Mesendoderm (in vitro differentiated cells): ENCODE measurements around the gene PRKAB2.
"Not testable (repeated sequence)": the region's sequence is repeated elsewhere in the genome, so short reads cannot be mapped to it uniquely, and the experiment has no call there.

Experiments used
- DNase-seq: peaks from one replicate; pipeline ENCODE4 v3.0.0; 2013
- H2AK5ac ChIP-seq: 2 replicates; pipeline ENCODE4 v1.6.1; 2013; ENCODE audit warnings: low read length, inconsistent platforms
- H2BK120ac ChIP-seq: 2 replicates; pipeline ENCODE4 v1.6.1; 2013; ENCODE audit warnings: low read depth, mild to moderate bottlenecking, low read length, moderate library complexity, mixed read lengths
- H2BK15ac ChIP-seq: replicated peaks from 2 replicates; pipeline ENCODE4 v1.6.1; 2013; ENCODE audit warnings: low read depth, mild to moderate bottlenecking, moderate library complexity
- H2BK5ac ChIP-seq: 2 replicates; pipeline ENCODE4 v1.6.1; 2013; ENCODE audit warnings: low read length, inconsistent platforms
- H3K18ac ChIP-seq: 2 replicates; pipeline ENCODE4 v1.6.1; 2013; ENCODE audit warnings: mild to moderate bottlenecking, low read length, mixed read lengths
- H3K23ac ChIP-seq: one replicate; pipeline ENCODE4 v1.6.1; 2013; ENCODE audit warnings: low read length
- H3K27ac ChIP-seq: 2 replicates; pipeline ENCODE4 v1.5.1; 2013; ENCODE audit warnings: low read depth, mild to moderate bottlenecking, inconsistent platforms, low read length, moderate library complexity
- H3K27me3 ChIP-seq: 2 replicates; pipeline ENCODE4 v1.6.1; 2013; ENCODE audit warnings: low read length, control low read depth, mild to moderate bottlenecking, inconsistent platforms; ENCODE audit not compliant: insufficient read depth, poor library complexity
- H3K36me3 ChIP-seq: 2 replicates; pipeline ENCODE4 v1.6.1; 2013; ENCODE audit warnings: low read length, inconsistent platforms; ENCODE audit not compliant: control insufficient read depth, insufficient read depth
- H3K4ac ChIP-seq: one replicate; pipeline ENCODE4 v1.6.1; 2013; ENCODE audit warnings: low read depth, mild to moderate bottlenecking, low read length, moderate library complexity
- H3K4me1 ChIP-seq: 2 replicates; pipeline ENCODE4 v1.6.1; 2013; ENCODE audit warnings: low read depth, low read length, inconsistent platforms; ENCODE audit not compliant: control insufficient read depth
- H3K4me2 ChIP-seq: 2 replicates; pipeline ENCODE4 v1.6.1; 2013; ENCODE audit warnings: low read length
- H3K4me3 ChIP-seq: 2 replicates; pipeline ENCODE4 v1.5.1; 2013; ENCODE audit warnings: mild to moderate bottlenecking, low read length
- H3K56ac ChIP-seq: one replicate; pipeline ENCODE4 v1.6.1; 2013; ENCODE audit warnings: low read length
- H3K79me1 ChIP-seq: 2 replicates; pipeline ENCODE4 v1.6.1; 2013; ENCODE audit warnings: low read length, inconsistent platforms
- H3K79me2 ChIP-seq: 2 replicates; pipeline ENCODE4 v1.6.1; 2013; ENCODE audit warnings: mild to moderate bottlenecking, low read length; ENCODE audit not compliant: control insufficient read depth, insufficient read depth
- H3K9ac ChIP-seq: 2 replicates; pipeline ENCODE4 v1.6.1; 2013; ENCODE audit warnings: low read length, inconsistent platforms
- H4K5ac ChIP-seq: one replicate; pipeline ENCODE4 v1.6.1; 2013; ENCODE audit warnings: low read length
- H4K8ac ChIP-seq: one replicate; pipeline ENCODE4 v1.6.1; 2013; ENCODE audit warnings: low read depth, mild to moderate bottlenecking, control low read depth, low read length, moderate library complexity
- WGBS: extraction: QIAGEN DNeasy Blood & Tissue Kit; methylation state at CpG from one replicate; pipeline ENCODE4 v1.1.7; 2013; ENCODE audit warnings: low lambda C conversion rate, missing lambda C conversion rate; ENCODE audit not compliant: insufficient coverage; ENCODE audit errors: extremely low coverage; 5-methylcytosine and 5-hydroxymethylcytosine counted together

The PRKAB2 gene

GRCh38 chr1:147201786-147202185 is 29.5 kb upstream of the PRKAB2 start:
- no CpG with 5 or more reads among the region's 1 CpG for WGBS
- no peak overlapping the region for H4K5ac ChIP-seq
- H3K79me1 ChIP-seq, result no peaks in the 10 kb centered on the region
- H3K4ac ChIP-seq, result no peak overlapping the region
- no peak overlapping the region for H4K8ac ChIP-seq
- no peaks in the 10 kb centered on the region for H3K4me1 ChIP-seq
- no peaks in the 10 kb centered on the region for H3K79me2 ChIP-seq
- no peak overlapping the region for H2BK15ac ChIP-seq
- H3K27ac ChIP-seq, result no peak overlapping the region
- H2BK5ac ChIP-seq, result no peak overlapping the region
- H2AK5ac ChIP-seq, result no peak overlapping the region
- H2BK120ac ChIP-seq, result no peak overlapping the region
- H3K18ac ChIP-seq, result no peak overlapping the region
- H3K27me3 ChIP-seq, result no peaks in the 10 kb centered on the region
- H3K9ac ChIP-seq, result no peak overlapping the region
- no peaks in the 10 kb centered on the region for H3K36me3 ChIP-seq
- no peak overlapping the region for H3K4me2 ChIP-seq
- DNase-seq, result no peak
- H3K4me3 ChIP-seq, result no peak overlapping the region
- no peak overlapping the region for H3K56ac ChIP-seq
- no peak overlapping the region for H3K23ac ChIP-seq

- Histone ChIP-seq H3K27me3 (no peaks in the 10 kb centered on the region), H3K4me1 (no peaks in the 10 kb centered on the region), H2BK15ac (no peak overlapping the region), H3K4me2 (no peak overlapping the region), H3K36me3 (no peaks in the 10 kb centered on the region), H2BK120ac (no peak overlapping the region), H3K27ac (no peak overlapping the region), H3K18ac (no peak overlapping the region), H3K9ac (no peak overlapping the region), H3K4ac (no peak overlapping the region), H3K79me1 (no peaks in the 10 kb centered on the region), H3K79me2 (no peaks in the 10 kb centered on the region), H4K5ac (no peak overlapping the region), H4K8ac (no peak overlapping the region), H3K23ac (no peak overlapping the region), H3K4me3 (no peak overlapping the region), H3K56ac (no peak overlapping the region), H2BK5ac (no peak overlapping the region), H2AK5ac (no peak overlapping the region)
- no peak for DNase-seq
- no CpG with 5 or more reads among the region's 4 CpGs for WGBS
Observed at GRCh38 chr1:147201276-147201675, 29.0 kb upstream of the PRKAB2 start.

GRCh38 chr1:147197324-147197723 is 25.1 kb upstream of the PRKAB2 start:
- no CpG with 5 or more reads among the region's 3 CpGs for WGBS
- not testable (repeated sequence) for H3K4ac ChIP-seq, H2BK15ac ChIP-seq, H4K5ac ChIP-seq, H3K27me3 ChIP-seq, H2AK5ac ChIP-seq, H3K79me2 ChIP-seq, DNase-seq, H3K4me3 ChIP-seq, H4K8ac ChIP-seq, H3K4me1 ChIP-seq, H3K79me1 ChIP-seq, H3K56ac ChIP-seq, H3K4me2 ChIP-seq, H3K9ac ChIP-seq, H3K18ac ChIP-seq, H3K36me3 ChIP-seq, H3K23ac ChIP-seq, H2BK5ac ChIP-seq, H2BK120ac ChIP-seq, H3K27ac ChIP-seq

GRCh38 chr1:147189514-147189913 is 17.2 kb upstream of the PRKAB2 start:
- H3K18ac ChIP-seq, result no peak overlapping the region
- no peak overlapping the region for H4K8ac ChIP-seq
- no peak overlapping the region for H2BK120ac ChIP-seq
- H3K23ac ChIP-seq, result no peak overlapping the region
- H3K4me2 ChIP-seq, result no peak overlapping the region
- no peak overlapping the region for H3K9ac ChIP-seq
- no peak overlapping the region for H3K56ac ChIP-seq
- no CpG with 5 or more reads among the region's 2 CpGs for WGBS
- no peaks in the 10 kb centered on the region for H3K79me2 ChIP-seq
- H3K79me1 ChIP-seq, result no peaks in the 10 kb centered on the region
- H3K27me3 ChIP-seq, result no peaks in the 10 kb centered on the region
- no peak overlapping the region for H2AK5ac ChIP-seq
- H3K27ac ChIP-seq, result no peak overlapping the region
- no peak overlapping the region for H3K4me3 ChIP-seq
- no peaks in the 10 kb centered on the region for H3K36me3 ChIP-seq
- no peak overlapping the region for H3K4ac ChIP-seq
- H2BK5ac ChIP-seq, result no peak overlapping the region
- no peaks in the 10 kb centered on the region for H3K4me1 ChIP-seq
- no peak for DNase-seq
- no peak overlapping the region for H2BK15ac ChIP-seq
- no peak overlapping the region for H4K5ac ChIP-seq

GRCh38 chr1:147185432-147185831 is 13.2 kb upstream of the PRKAB2 start:
- Histone ChIP-seq H2BK5ac (no peak overlapping the region), H3K23ac (no peak overlapping the region), H3K18ac (no peak overlapping the region), H3K4me2 (no peak overlapping the region), H2BK120ac (no peak overlapping the region), H3K4me3 (no peak overlapping the region), H3K4ac (no peak overlapping the region), H2AK5ac (no peak overlapping the region), H3K27ac (no peak overlapping the region), H2BK15ac (no peak overlapping the region), H3K79me1 (no peaks in the 10 kb centered on the region), H3K4me1 (no peaks in the 10 kb centered on the region), H4K8ac (no peak overlapping the region), H4K5ac (no peak overlapping the region), H3K27me3 (no peaks in the 10 kb centered on the region), H3K79me2 (no peaks in the 10 kb centered on the region), H3K56ac (no peak overlapping the region), H3K36me3 (no peaks in the 10 kb centered on the region), H3K9ac (no peak overlapping the region)
- no peak for DNase-seq
- WGBS, result no CpG with 5 or more reads among the region's 2 CpGs

GRCh38 chr1:147177611-147178380 is 5.5 kb upstream of the PRKAB2 start:
- Histone ChIP-seq H3K27ac (no peak overlapping the region), H3K4me3 (no peak overlapping the region), H3K79me2 (no peaks in the 10 kb centered on the region), H3K18ac (no peak overlapping the region), H4K8ac (no peak overlapping the region), H2AK5ac (no peak overlapping the region), H3K9ac (no peak overlapping the region), H3K4me1 (peaks cover 2% of the 10 kb centered on the region), H3K23ac (no peak overlapping the region), H3K79me1 (no peaks in the 10 kb centered on the region), H3K56ac (no peak overlapping the region), H3K4ac (no peak overlapping the region), H3K36me3 (no peaks in the 10 kb centered on the region), H3K4me2 (no peak overlapping the region), H2BK15ac (no peak overlapping the region), H2BK120ac (no peak overlapping the region), H2BK5ac (no peak overlapping the region), H3K27me3 (no peaks in the 10 kb centered on the region), H4K5ac (no peak overlapping the region)
- WGBS, result no CpG with 5 or more reads among the region's 36 CpGs
- no peak for DNase-seq
